ENCODE data around the gene SORD.

The SORD gene

DNA sequence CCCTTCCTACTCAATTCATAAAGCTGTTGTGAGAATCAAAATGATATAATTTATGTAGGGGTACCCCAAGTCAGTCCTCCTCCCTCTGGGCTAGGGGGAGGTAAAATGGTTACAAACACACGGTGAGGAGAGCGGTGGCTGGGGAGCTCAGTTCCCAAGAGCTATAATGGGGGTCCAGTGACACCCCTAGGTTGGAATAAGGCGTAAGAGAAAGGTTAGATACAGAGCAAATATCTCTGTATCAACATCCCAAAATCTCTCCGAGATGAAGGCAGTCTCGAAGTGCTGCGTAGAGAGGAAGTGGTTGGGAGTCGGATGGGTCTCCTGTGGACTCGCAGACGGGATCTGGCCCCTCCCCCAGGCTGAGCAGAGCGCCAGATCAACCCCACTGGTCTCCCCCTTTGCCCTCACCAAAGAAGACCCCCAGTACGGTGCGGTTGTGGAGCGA is 89.2 kb downstream of the SORD start:
- H3K27ac Mint-ChIP-seq, result no peak overlapping the region
- ATAC-seq (no peak), DNase-seq (no peak)
- peak overlapping the region; percentile 54 to 68 for H3K4me3 Mint-ChIP-seq
- H3K4me1 Mint-ChIP-seq, result peaks cover 53% of the 10 kb centered on the region
- H3K27me3 Mint-ChIP-seq, result peaks cover 83% of the 10 kb centered on the region
- H3K9me3 Mint-ChIP-seq, result no peaks in the 10 kb centered on the region

DNA sequence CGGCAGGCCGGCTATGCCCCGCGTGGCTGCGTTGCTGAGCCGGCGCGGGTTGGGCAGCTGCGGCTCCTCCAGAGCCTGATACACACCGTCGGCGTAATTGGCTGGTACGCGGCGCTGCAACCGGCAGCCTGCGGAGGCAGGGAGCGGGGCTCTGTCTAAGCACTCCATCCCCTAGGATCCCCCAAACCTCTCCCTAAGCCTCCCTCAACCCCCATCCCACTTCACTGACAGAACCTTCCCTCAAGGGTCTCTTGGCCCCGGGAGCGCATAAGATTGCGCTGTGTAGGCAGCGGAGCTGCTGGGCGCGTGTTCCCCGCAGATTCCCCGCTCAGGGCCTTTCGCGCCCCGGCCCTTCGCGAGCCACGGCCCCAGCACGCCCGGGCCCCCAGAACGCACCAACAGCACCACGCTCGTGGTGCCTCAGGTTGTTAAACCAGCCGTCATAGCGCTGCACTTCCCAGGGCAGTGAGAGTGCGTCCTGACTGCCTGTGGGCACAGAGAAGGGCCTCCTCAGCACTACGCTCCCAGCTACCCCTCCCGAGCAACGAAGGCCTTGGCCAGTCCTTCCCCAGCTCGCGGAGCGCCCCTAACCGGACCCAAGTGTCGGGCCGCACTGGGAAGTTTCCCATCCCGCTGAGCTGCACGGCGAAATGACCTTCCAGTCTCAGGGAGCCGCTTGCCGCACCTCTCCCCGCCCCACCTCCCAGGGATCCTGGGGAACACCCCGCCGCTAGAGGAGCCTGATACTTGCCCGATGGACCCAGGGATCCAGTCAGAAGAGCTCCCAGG is 89.8 kb downstream of the SORD start:
- no peaks in the 10 kb centered on the region for H3K9me3 Mint-ChIP-seq
- DNase-seq (no peak), ATAC-seq (peak; percentile 6)
- H3K27me3 Mint-ChIP-seq, result peaks cover 87% of the 10 kb centered on the region
- H3K4me3 Mint-ChIP-seq, result peak overlapping the region; percentile 54 to 68
- no peak overlapping the region for H3K27ac Mint-ChIP-seq
- H3K4me1 Mint-ChIP-seq, result peaks cover 59% of the 10 kb centered on the region

DNA sequence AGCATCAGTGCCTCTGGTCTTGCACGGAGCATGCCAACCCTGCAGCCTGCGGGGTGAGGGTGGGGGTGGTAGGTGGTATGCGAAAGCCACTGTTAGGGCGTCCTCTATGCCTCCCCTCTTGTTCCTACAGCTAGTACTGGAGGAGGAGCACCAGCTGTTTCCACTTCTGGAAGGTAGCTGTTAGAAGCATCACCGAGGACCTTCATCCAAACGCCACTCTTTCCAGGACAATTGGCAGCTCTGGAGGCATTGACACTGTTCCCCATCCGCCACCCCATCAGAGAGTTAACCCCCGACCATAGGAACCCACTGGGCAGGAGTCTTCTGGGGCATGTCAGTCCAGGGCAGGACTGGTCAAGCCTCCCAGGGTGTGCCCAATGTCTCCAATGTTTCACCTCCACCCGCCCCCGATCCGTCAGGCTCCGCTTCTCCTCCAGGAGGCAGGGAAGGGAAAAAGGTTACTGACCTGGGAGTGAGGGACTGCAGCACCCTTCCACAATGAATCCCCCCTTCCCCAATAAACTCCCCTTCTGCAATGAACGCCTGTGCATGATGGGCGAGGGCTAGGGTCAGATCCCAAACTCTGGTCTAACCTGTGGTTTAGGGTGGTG is 90.5 kb downstream of the SORD start:
- ATAC-seq, result no peak
- Mint-ChIP-seq H3K27me3 (peaks cover 94% of the 10 kb centered on the region), H3K4me1 (peaks cover 66% of the 10 kb centered on the region), H3K9me3 (no peaks in the 10 kb centered on the region), H3K4me3 (peak overlapping the region in 1 of 2 donors; percentile 68), H3K27ac (no peak overlapping the region)
- DNase-seq, result no peak

DNA sequence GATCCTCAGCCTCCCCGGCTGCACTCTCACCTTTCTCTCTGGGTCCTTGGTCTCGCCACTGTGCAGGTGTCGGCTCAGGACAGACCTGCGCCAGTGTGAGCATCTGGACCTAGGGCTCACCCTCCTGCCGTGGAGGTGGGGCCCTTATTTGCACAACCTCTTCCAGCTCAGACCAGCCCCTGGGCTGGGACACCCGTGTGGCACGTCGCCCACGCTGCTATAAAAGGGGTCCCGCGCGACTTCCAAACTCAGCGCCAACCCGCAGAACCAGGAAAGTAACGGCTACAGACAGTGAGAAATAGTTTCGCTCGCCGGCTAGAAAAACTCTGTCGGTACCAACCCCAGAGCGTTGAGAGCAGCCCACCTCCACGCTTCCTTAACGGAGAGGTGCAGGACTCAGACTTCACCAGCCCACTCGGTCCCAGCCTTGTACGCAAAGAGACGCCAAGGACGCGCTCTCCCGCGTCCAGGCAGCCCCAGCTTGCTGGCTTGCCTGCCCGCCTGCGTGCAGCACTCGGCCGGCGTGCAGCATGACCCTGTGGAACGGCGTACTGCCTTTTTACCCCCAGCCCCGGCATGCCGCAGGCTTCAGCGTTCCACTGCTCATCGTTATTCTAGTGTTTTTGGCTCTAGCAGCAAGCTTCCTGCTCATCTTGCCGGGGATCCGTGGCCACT is 91.2 kb downstream of the SORD start, which contains the start of the genes DUOX2 and DUOXA2:
DUOX2 (minus strand) TSS at position 97 of the 675 bp plus-strand sequence. CDS start 761 bp downstream, outside the sequence.
DUOXA2 (plus strand) TSS at position 251 of the 675 bp plus-strand sequence; CDS start at position 531, 280 bp downstream.
- DNase-seq (no peak), ATAC-seq (no peak)
- Mint-ChIP-seq H3K4me3 (peak within 1 kb of the TSS in 1 of 2 donors; percentile 68), H3K27ac (no peak within 1 kb of the TSS), H3K4me1 (peaks cover 66% of the 10 kb centered on the region), H3K27me3 (peaks cover 91% of the 10 kb centered on the region), H3K9me3 (no peaks in the 10 kb centered on the region)

DNA sequence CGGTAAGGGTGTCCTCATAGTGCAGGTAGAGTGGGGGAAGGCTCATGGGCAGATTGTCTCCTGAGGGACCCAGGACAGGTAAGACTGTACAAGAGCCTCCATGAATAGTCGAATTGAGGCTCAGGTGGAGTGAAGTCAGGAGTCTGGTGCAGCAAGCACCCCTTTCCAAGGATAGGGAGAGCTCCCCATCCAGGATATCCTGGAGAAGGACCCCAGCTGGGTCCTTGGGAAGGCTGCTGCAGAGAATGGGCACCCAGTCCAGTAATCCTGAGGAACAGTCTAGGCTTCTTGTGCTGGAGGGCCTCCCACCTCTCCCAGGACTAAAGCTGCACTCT is 91.7 kb downstream of the SORD start:
- Mint-ChIP-seq H3K4me1 (peaks cover 66% of the 10 kb centered on the region), H3K27me3 (peaks cover 91% of the 10 kb centered on the region), H3K27ac (no peak overlapping the region), H3K9me3 (no peaks in the 10 kb centered on the region), H3K4me3 (peak overlapping the region in 1 of 2 donors; percentile 27)
- DNase-seq, result no peak
- ATAC-seq, result no peak

DNA sequence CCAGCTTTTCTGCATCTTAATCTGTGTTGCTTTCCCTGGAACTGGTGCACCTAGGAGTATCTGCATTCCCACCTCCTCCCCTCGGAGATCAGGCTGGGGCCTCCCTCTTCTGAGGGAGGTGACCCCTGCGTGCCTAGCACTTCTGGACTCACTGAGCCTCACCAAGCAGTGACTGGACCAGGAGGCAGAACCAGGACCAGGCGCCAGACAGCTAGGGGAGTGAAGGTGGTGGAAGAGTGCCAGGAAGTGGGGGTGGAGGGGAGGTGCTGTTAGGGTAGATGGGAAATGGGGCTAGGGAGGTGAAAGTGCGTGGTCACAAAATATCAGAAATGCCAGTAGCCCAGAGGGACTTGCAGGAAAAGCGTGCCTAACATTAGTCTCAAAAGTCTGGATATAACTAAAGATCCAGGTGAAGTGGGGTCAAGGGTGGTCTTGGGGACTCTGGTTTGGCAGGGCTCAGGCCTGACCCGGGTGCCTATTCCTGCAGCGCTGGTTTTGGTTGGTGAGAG is 92.4 kb downstream of the SORD start:
- peaks cover 88% of the 10 kb centered on the region for H3K27me3 Mint-ChIP-seq
- no peak overlapping the region for H3K4me3 Mint-ChIP-seq
- H3K4me1 Mint-ChIP-seq, result peaks cover 65% of the 10 kb centered on the region

DNA sequence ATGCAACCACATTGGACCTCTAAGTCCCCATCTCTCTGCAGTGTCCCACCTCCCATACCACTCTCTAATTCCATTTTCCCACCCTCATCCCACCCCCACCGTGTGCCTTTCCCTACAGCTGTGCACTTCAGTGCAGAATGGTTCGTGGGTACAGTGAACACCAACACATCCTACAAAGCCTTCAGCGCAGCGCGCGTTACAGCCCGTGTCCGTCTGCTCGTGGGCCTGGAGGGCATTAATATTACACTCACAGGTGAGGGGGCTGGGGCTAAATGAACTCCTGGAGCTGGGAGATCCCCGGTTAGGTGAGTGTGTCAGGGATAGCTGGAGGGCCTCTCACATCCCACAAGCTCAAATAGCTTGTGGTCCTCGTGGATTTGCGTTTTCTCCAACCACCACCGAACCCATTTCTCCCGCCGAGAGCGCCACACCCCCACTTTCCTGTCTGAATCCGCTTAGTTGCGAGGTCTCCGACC is 93.0 kb downstream of the SORD start:
- H3K27me3 Mint-ChIP-seq, result peaks cover 83% of the 10 kb centered on the region
- H3K4me3 Mint-ChIP-seq, result peak overlapping the region in 1 of 2 donors; percentile 68
- peaks cover 62% of the 10 kb centered on the region for H3K4me1 Mint-ChIP-seq
- H3K9me3 Mint-ChIP-seq, result no peaks in the 10 kb centered on the region
- ATAC-seq (no peak), DNase-seq (no peak)
- no peak overlapping the region for H3K27ac Mint-ChIP-seq

More for the DNA sequence above, 92.4 kb downstream of the SORD start:
- no peaks in the 10 kb centered on the region for H3K9me3 Mint-ChIP-seq
- no peak overlapping the region for H3K27ac Mint-ChIP-seq
- ATAC-seq (no peak), DNase-seq (no peak)

DNA sequence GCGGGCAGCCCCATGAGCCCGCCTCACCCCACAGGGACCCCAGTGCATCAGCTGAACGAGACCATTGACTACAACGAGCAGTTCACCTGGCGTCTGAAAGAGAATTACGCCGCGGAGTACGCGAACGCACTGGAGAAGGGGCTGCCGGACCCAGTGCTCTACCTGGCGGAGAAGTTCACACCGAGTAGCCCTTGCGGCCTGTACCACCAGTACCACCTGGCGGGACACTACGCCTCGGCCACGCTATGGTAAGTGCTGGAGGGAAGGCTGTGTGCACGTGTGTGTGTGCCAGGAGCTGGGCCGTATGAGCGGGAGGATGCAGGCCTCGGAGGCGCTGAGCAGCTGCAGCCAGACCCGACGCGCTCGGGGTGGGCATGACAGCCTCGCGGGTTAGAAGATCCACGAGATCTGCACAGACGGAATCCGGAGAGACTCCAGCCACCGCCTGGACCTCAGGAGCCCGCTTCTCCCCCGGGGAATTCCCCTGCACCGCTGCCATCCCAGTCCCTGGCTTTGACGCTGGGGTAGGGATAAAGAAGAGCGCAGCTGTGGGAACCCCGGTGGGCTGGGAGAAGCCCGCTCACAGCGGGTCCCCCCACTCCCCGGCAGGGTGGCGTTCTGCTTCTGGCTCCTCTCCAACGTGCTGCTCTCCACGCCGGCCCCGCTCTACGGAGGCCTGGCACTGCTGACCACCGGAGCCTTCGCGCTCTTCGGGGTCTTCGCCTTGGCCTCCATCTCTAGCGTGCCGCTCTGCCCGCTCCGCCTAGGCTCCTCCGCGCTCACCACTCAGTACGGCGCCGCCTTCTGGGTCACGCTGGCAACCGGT is 93.7 kb downstream of the SORD start:
- ATAC-seq (no peak), DNase-seq (no peak)
- peak overlapping the region in 1 of 2 donors; percentile 64 for H3K27ac Mint-ChIP-seq
- H3K27me3 Mint-ChIP-seq, result peaks cover 83% of the 10 kb centered on the region
- H3K4me3 Mint-ChIP-seq, result peak overlapping the region; percentile 68 to 73
- peaks cover 62% of the 10 kb centered on the region for H3K4me1 Mint-ChIP-seq
- no peaks in the 10 kb centered on the region for H3K9me3 Mint-ChIP-seq

DNA sequence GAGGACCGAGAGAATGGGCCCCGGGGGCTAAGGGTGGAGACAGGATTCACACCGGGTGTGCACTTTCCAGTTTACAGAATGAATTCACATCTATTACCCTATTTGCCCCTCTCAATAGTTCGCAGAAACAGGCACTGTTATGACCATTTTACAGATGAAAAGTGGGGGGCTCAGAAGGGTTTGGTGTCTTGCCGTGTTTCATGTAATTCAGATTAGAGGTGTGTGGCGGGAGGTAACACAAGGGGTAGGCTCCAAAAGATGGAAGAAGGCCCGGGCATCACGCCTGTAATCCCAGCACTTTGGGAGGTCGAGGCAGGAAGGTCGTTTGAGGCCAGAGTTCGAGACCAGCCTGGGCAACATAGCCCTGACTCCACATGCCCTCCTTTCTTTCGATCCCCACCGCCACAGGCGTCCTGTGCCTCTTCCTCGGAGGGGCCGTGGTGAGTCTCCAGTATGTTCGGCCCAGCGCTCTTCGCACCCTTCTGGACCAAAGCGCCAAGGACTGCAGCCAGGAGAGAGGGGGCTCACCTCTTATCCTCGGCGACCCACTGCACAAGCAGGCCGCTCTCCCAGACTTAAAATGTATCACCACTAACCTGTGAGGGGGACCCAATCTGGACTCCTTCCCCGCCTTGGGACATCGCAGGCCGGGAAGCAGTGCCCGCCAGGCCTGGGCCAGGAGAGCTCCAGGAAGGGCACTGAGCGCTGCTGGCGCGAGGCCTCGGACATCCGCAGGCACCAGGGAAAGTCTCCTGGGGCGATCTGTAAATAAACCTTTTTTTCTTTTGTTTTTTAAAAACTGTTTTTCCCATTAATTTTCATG is 94.5 kb downstream of the SORD start:
- Mint-ChIP-seq H3K9me3 (no peaks in the 10 kb centered on the region), H3K4me3 (peak overlapping the region; percentile 68 to 73), H3K27me3 (peaks cover 79% of the 10 kb centered on the region), H3K4me1 (peaks cover 54% of the 10 kb centered on the region), H3K27ac (no peak overlapping the region)
- ATAC-seq (peak; percentile 13), DNase-seq (no peak)

DNA sequence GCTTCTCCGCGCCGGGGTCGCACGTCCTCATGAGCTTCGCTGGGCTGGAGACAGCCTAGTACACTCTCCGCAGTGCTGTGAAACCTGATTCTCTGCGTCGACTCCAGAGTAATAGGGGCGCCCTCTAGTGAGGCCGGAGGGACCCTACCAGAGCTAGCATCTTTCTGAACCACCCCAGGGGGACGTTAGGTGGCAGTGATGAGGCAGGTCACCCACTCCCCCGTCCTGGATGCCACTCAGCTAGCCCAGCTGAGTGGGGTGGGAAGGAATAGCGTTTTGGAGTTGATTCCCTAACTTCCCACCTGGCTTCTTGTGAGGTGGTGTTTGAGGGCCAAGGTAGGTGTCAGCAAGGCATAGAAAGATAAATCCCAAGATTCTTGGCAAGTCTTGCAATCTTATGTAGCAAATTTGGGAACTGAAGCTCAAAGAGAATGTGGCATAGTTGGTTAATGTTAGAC is 95.2 kb downstream of the SORD start:
- Mint-ChIP-seq H3K27me3 (peaks cover 79% of the 10 kb centered on the region), H3K9me3 (no peaks in the 10 kb centered on the region), H3K4me1 (peaks cover 48% of the 10 kb centered on the region), H3K27ac (no peak overlapping the region), H3K4me3 (peak overlapping the region; percentile 68 to 73)
- peak; percentile 97 for ATAC-seq
- peak; percentile 86 to 88 for DNase-seq

DNA sequence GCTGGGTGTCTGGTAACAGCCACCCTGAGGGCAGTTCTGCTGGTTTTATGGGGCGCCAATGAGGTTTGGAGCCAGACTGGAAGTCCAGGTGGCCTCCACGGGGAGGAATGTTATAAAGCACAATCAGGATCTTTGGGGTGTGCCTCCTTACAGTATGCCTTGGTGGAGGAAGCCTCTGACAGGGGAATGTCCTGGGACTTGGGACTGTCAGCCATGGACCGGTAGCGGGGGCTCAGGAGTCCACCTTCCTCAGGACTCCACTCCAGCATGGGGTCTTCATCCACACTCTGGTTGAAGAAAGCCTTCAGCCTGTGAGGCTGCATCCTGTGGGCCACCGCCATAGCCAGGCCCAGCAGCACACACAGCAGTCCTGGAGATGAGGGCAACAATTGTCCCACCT is 96.0 kb downstream of the SORD start:
- peaks cover 76% of the 10 kb centered on the region for H3K27me3 Mint-ChIP-seq

DNA sequence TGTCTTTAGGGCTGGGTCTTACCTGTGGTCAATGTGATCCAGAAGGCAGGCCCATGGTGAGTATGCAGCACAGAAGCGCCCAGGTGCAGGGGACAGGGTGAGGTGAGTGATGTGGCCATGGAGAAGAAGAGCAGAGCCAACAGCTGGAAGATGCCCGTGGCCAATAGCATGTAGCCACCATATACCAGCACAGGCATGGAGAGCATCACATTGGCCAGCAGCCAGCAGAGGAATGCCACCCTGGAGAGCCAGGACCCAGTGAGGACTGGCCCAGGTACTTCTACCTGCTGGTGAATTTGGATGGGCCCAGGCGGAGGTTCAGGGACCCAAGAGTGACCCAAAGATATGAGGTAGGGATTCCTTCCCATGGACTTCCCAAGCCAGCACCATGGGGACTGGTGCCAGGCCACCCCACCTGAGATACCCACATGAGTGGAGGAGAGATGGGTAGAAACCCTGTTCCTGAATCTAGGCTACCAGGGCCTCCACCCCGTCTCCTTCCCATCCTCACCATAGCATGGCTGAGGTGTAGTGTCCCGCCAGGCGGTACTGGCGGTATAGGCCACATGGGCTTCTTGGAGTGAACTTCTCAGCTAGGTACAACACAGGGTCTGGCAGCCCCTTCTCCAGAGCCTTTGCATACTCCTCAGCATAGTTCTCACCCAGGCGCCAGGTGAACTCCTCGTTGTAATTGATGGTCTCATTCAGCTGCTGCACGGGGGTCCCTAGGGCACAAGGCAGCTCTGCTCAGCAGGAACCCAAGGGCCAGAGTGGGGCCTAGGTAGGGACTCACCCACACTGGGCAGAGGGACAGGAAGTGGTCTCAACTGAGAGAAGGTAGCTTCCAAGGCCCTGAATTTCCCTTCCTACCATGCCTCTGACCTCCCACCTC is 97.3 kb downstream of the SORD start:
- Mint-ChIP-seq H3K4me3 (no peak overlapping the region), H3K27me3 (peaks cover 72% of the 10 kb centered on the region), H3K27ac (no peak overlapping the region), H3K4me1 (peaks cover 27% of the 10 kb centered on the region), H3K9me3 (no peaks in the 10 kb centered on the region)
- no peak for ATAC-seq
- no peak for DNase-seq

More for the DNA sequence above, 96.0 kb downstream of the SORD start:
- H3K27ac Mint-ChIP-seq, result no peak overlapping the region
- ATAC-seq (no peak), DNase-seq (no peak)
- H3K4me3 Mint-ChIP-seq, result no peak overlapping the region
- peaks cover 40% of the 10 kb centered on the region for H3K4me1 Mint-ChIP-seq
- H3K9me3 Mint-ChIP-seq, result no peaks in the 10 kb centered on the region

DNA sequence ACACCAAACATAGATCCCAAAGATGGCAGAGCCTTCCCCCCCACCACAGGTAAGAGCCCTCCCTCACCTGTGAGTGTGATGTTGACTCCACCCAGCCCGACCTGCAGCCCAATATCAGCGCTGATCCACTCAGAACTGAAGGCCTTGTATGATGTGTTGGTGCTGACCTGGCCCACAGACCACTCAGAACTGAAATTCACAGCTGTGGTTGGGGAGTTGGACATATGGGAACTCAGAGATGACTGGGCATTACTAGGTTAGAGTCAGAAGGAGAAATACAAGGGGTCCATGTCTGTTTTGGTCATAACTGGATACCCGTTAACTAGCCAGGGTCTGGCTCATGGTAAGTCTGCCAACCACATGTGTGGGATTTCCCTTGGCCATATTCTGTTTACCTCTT is 98.0 kb downstream of the SORD start:
- ATAC-seq (no peak), DNase-seq (no peak)
- Mint-ChIP-seq H3K9me3 (no peaks in the 10 kb centered on the region), H3K27me3 (peaks cover 72% of the 10 kb centered on the region), H3K4me1 (peaks cover 23% of the 10 kb centered on the region), H3K27ac (no peak overlapping the region), H3K4me3 (no peak overlapping the region)
